K562 (cell line): ENCODE data around the gene CD46. TPM values are rescaled to one million over a fixed set of nuclear protein-coding genes. Genes with fewer than 3 reads are reported as not detected.

Experiments
- ATAC-seq: fragments of 200-7000 bp; cut with Tn5 transposase; 3 replicates; pipeline ENCODE4 v1.9.1; 2020; ENCODE audit warnings: moderate library complexity
- BruUV-seq: library from RNA; stranded (reverse); fragments of 400-500 nt; replicated peaks from 2 replicates; lab custom pipeline; 2021; lab: Mats Ljungman, UMichigan
- CTCF ChIA-PET: fragments of 300-600 bp; formaldehyde crosslinking; extraction: SDS; loops from one replicate; lab custom pipeline; 2021; ENCODE audit warnings: low intra/inter-chr PET ratio; lab: Yijun Ruan, JAX
- POLR2A ChIA-PET: fragments of 300-600, 350-650 bp; sonication (Branson Sonifier 250); formaldehyde crosslinking; extraction: SDS; loops from one replicate; lab custom pipeline; 2021; ENCODE audit warnings: antibody characterized with exemption, inconsistent platforms; lab: Yijun Ruan, JAX
- DNase-seq, 4 experiments: peaks; one replicate each; pipeline versions ENCODE4 v3.0.0 to v3.0.0-alpha.2; 2011 to 2018; ENCODE audit warnings: low spot score in 3 of 4, mixed read lengths in 3 of 4; ENCODE audit errors: extremely low read depth in 1 of 4
- FAIRE-seq: peaks from 2 replicates; lab custom pipeline; 2011; peaks lifted over from hg19 to GRCh38; lab: Jason Lieb, UNC
- H2AFZ ChIP-seq: 2 replicates; pipeline ENCODE4 v1.6.0; 2011; ENCODE audit warnings: low read depth, low read length, control low read depth, inconsistent platforms
- H3K27ac ChIP-seq: fragments of 200-600 bp; 3 replicates; pipeline ENCODE4 v1.8.0; 2011; ENCODE audit warnings: low read depth, mild to moderate bottlenecking, control low read depth, inconsistent platforms, low read length, moderate library complexity, mixed read lengths; ENCODE audit errors: extremely low read depth
- H3K27me3 ChIP-seq, 2 experiments: fragments of 300-600 bp in 1 of 2; 2 replicates in 1 of 2; 3 replicates in 1 of 2; pipeline versions ENCODE4 v1.6.0 to v1.8.0; 2011; ENCODE audit warnings: inconsistent platforms in 2 of 2, low read length in 2 of 2, mild to moderate bottlenecking in 1 of 2, mixed read lengths in 1 of 2, moderate library complexity in 1 of 2; ENCODE audit not compliant: control insufficient read depth in 2 of 2, insufficient read depth in 2 of 2
- H3K36me3 ChIP-seq: fragments of 300-600 bp; 3 replicates; pipeline ENCODE4 v1.8.0; 2011; ENCODE audit warnings: mild to moderate bottlenecking, low read length, inconsistent platforms; ENCODE audit not compliant: control insufficient read depth, insufficient read depth
- H3K4me1 ChIP-seq, 2 experiments: fragments of 200-600 bp in 1 of 2; replicated peaks in 1 of 2; 2 replicates in 1 of 2; 3 replicates in 1 of 2; pipeline versions ENCODE4 v1.5.1 to v1.8.0; 2011; ENCODE audit warnings: inconsistent platforms in 2 of 2, low read length in 2 of 2, mild to moderate bottlenecking in 1 of 2, mixed read lengths in 1 of 2, moderate library complexity in 1 of 2; ENCODE audit not compliant: control insufficient read depth in 2 of 2, insufficient read depth in 2 of 2
- H3K4me2 ChIP-seq: 2 replicates; pipeline ENCODE4 v1.6.1; 2011; ENCODE audit warnings: low read length, control low read depth, inconsistent platforms, mixed read lengths; ENCODE audit not compliant: insufficient read depth
- H3K4me3 ChIP-seq: fragments of 200-600 bp; sonication (generic), shearing (Covaris generic); 2 replicates; pipeline ENCODE4 v1.5.1; 2016; ENCODE audit warnings: control low read depth, inconsistent platforms
- H3K79me2 ChIP-seq: fragments of 200-600 bp; 3 replicates; pipeline ENCODE4 v1.8.0; 2011; ENCODE audit warnings: low read length, inconsistent platforms; ENCODE audit not compliant: control insufficient read depth, insufficient read depth
- H3K9ac ChIP-seq, 2 experiments: 2 replicates each; pipeline versions ENCODE4 v1.6.0 to v1.6.1; 2011; ENCODE audit warnings: low read depth in 2 of 2, low read length in 2 of 2, control low read depth in 1 of 2, inconsistent platforms in 1 of 2, mild to moderate bottlenecking in 1 of 2, mixed read lengths in 1 of 2; ENCODE audit not compliant: insufficient read depth in 1 of 2
- H3K9me1 ChIP-seq: one replicate; pipeline ENCODE4 v1.6.0; 2011; ENCODE audit warnings: inconsistent platforms, mild to moderate bottlenecking, low read length, moderate library complexity; ENCODE audit not compliant: control insufficient read depth, insufficient read depth
- H3K9me3 ChIP-seq: replicated peaks from 2 replicates; pipeline ENCODE4 v1.5.1; 2011; ENCODE audit warnings: low read depth, low read length, inconsistent platforms; ENCODE audit not compliant: control insufficient read depth, insufficient read depth
- H4K20me1 ChIP-seq: replicated peaks from 2 replicates; pipeline ENCODE4 v1.6.1; 2011; ENCODE audit warnings: low read length, inconsistent platforms, mixed read lengths; ENCODE audit not compliant: control insufficient read depth, insufficient read depth
- POLR2G ChIP-seq: fragments of 200-400 bp; formaldehyde crosslinking; IDR thresholded peaks from 2 replicates; pipeline ENCODE4 v1.6.1; 2017; ENCODE audit warnings: low read depth, mild to moderate bottlenecking, antibody characterized with exemption, low read length, moderate library complexity
- RAD21 ChIP-seq, 2 experiments: fragments of 250-450 bp in 1 of 2; fragments of 450-650 bp in 1 of 2; sonication (Bioruptor Pico) in 1 of 2; formaldehyde crosslinking in 1 of 2; IDR thresholded peaks in 1 of 2; conservative IDR thresholded peaks in 1 of 2; 2 replicates each; pipeline versions ENCODE4 v1.4.0 to v1.8.0; 2020 to 2022; ENCODE audit warnings: mild to moderate bottlenecking in 2 of 2, moderate library complexity in 1 of 2
- SMC3 ChIP-seq: conservative IDR thresholded peaks from 2 replicates; pipeline ENCODE4 v1.6.1; 2011; ENCODE audit warnings: low read depth, low read length, improper control_type of control experiment; ENCODE audit not compliant: insufficient read depth
- ZBED1 ChIP-seq: IDR thresholded peaks from 2 replicates; pipeline ENCODE4 v1.6.1; 2014
- ZNF134 ChIP-seq: fragments of 250-450 bp; sonication (Bioruptor Pico); conservative IDR thresholded peaks from 2 replicates; pipeline ENCODE4 v1.4.0; 2020
- ZNF146 ChIP-seq: IDR thresholded peaks from one replicate; pipeline ENCODE4 v1.6.1; 2018; ENCODE audit warnings: missing compliant biosample characterization; ENCODE audit not compliant: unreplicated experiment
- ZSCAN29 ChIP-seq: fragments of 450-650 bp; IDR thresholded peaks from 2 replicates; pipeline ENCODE4 v1.6.1; 2017
- WGBS: fragments of 100-300 bp; shearing (Covaris generic); methylation state at CpG from one replicate; pipeline ENCODE4 v1.1.6; 2016; ENCODE audit warnings: low coverage, mixed read lengths; ENCODE audit not compliant: insufficient coverage; ENCODE audit errors: missing lambda C conversion rate; 5-methylcytosine and 5-hydroxymethylcytosine counted together
- in situ Hi-C: fragments of 300-500 bp; cut with MboI; formaldehyde crosslinking; loops from 4 replicates; pipeline ENCODE4 v1.15.0; 2018; ENCODE audit warnings: inconsistent platforms, mixed read lengths
- intact Hi-C: fragments of 100-400 bp; cut with micrococcal nuclease; formaldehyde crosslinking; loops from 2 replicates; pipeline ENCODE4 v1.14.2; 2022
- polyA plus RNA-seq, 8 experiments: library from polyadenylated mRNA; depleted of rRNA in 4 of 8; stranded (reverse) in 5 of 8; unstranded in 3 of 8; fragments of >200 nt; fragmentation: Nextera tagmentation in 2 of 8; fragmentation: Illumina TruSeq in 1 of 8; extraction: Ambion mirVana in 2 of 8; extraction: Trizol in 1 of 8; gene quantifications; 2 replicates each; pipeline versions ENCODE4 v1.2.1 to v1.2.3, GENCODE V29; 2011 to 2014; ENCODE audit warnings: inconsistent platforms in 1 of 8, missing spikeins in 1 of 8
- total RNA-seq, 7 experiments: library from RNA; depleted of rRNA in 6 of 7; stranded (reverse); fragments of >200 nt in 6 of 7; fragmentation: Illumina TruSeq in 2 of 7; extraction: Trizol in 2 of 7; gene quantifications; 2 replicates each; pipeline versions ENCODE4 v1.2.1 to v1.2.3, GENCODE V29; 2011 to 2021; ENCODE audit warnings: low replicate concordance in 1 of 7
- TF ChIP-seq, protein P1 (sequence below): sonication (generic); formaldehyde crosslinking; IDR thresholded peaks from 2 replicates; pipeline ENCODE4 v1.8.1; 2023; ENCODE audit warnings: mild to moderate bottlenecking, missing genetic modification reagents
- TF ChIP-seq, protein P2 (sequence below): sonication (generic); formaldehyde crosslinking; IDR thresholded peaks from 2 replicates; pipeline ENCODE4 v1.8.0; 2023; ENCODE audit warnings: mild to moderate bottlenecking, missing genetic modification reagents
- TF ChIP-seq, protein P3 (sequence below): fragments of 200-800 bp; sonication (Bioruptor generic); IDR thresholded peaks from 2 replicates; pipeline ENCODE4 v1.6.1; 2016; ENCODE audit warnings: missing genetic modification characterization, missing compliant biosample characterization
- TF ChIP-seq, protein P4 (sequence below), 3 experiments: IDR thresholded peaks in 2 of 3; conservative IDR thresholded peaks in 1 of 3; 2 replicates each; pipeline ENCODE4 v1.5.1; 2011 to 2012; ENCODE audit warnings: low read length in 3 of 3, mild to moderate bottlenecking in 3 of 3, control low read depth in 2 of 3, improper control_type of control experiment in 1 of 3, inconsistent platforms in 1 of 3, low read depth in 1 of 3, mixed read lengths in 1 of 3, moderate library complexity in 1 of 3; ENCODE audit not compliant: insufficient read depth in 2 of 3

Gene CD46
- total and polyA plus RNA-seq, 9 of the 15 experiments (the other 6 are each of a cell fraction or from before 2014, with no cell fraction given) = 87.9 to 374 (median 156) TPM

DNA sequence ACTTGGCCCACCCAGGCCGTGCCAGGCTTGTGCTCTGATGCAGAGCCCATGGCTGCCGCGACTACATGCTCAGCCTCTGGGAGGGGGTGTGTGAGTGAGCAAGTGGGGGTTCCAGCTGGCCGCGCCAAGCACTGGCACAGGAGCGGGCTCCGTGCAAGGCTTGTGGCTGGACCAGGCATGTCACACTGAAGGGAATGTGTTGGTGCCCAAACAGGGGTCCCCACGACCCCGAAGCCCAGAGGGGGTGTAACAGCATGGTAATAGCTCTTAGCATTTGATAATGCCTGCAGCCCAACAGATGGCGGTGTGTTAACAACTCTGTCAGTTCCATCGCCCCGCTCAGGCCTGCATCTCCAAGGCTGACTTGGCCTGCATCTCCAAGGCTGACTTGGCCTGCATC lies 38.3 kb upstream of the CD46 start:
- peak in 1 of 4 experiments; percentile 42 for DNase-seq
- 75% methylated on average over 12 of the region's 12 CpGs for whole genome bisulfite sequencing
- TF ChIP-seq, protein P1, sequence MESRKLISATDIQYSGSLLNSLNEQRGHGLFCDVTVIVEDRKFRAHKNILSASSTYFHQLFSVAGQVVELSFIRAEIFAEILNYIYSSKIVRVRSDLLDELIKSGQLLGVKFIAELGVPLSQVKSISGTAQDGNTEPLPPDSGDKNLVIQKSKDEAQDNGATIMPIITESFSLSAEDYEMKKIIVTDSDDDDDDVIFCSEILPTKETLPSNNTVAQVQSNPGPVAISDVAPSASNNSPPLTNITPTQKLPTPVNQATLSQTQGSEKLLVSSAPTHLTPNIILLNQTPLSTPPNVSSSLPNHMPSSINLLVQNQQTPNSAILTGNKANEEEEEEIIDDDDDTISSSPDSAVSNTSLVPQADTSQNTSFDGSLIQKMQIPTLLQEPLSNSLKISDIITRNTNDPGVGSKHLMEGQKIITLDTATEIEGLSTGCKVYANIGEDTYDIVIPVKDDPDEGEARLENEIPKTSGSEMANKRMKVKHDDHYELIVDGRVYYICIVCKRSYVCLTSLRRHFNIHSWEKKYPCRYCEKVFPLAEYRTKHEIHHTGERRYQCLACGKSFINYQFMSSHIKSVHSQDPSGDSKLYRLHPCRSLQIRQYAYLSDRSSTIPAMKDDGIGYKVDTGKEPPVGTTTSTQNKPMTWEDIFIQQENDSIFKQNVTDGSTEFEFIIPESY (CRISPR knock-in tag) = peak; percentile 62
- TF ChIP-seq, protein P2, sequence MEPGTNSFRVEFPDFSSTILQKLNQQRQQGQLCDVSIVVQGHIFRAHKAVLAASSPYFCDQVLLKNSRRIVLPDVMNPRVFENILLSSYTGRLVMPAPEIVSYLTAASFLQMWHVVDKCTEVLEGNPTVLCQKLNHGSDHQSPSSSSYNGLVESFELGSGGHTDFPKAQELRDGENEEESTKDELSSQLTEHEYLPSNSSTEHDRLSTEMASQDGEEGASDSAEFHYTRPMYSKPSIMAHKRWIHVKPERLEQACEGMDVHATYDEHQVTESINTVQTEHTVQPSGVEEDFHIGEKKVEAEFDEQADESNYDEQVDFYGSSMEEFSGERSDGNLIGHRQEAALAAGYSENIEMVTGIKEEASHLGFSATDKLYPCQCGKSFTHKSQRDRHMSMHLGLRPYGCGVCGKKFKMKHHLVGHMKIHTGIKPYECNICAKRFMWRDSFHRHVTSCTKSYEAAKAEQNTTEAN (CRISPR knock-in tag) = 0 out of 2 replicates have a peak, but pooled peaks have one; percentile 35
- TF ChIP-seq, protein P3, sequence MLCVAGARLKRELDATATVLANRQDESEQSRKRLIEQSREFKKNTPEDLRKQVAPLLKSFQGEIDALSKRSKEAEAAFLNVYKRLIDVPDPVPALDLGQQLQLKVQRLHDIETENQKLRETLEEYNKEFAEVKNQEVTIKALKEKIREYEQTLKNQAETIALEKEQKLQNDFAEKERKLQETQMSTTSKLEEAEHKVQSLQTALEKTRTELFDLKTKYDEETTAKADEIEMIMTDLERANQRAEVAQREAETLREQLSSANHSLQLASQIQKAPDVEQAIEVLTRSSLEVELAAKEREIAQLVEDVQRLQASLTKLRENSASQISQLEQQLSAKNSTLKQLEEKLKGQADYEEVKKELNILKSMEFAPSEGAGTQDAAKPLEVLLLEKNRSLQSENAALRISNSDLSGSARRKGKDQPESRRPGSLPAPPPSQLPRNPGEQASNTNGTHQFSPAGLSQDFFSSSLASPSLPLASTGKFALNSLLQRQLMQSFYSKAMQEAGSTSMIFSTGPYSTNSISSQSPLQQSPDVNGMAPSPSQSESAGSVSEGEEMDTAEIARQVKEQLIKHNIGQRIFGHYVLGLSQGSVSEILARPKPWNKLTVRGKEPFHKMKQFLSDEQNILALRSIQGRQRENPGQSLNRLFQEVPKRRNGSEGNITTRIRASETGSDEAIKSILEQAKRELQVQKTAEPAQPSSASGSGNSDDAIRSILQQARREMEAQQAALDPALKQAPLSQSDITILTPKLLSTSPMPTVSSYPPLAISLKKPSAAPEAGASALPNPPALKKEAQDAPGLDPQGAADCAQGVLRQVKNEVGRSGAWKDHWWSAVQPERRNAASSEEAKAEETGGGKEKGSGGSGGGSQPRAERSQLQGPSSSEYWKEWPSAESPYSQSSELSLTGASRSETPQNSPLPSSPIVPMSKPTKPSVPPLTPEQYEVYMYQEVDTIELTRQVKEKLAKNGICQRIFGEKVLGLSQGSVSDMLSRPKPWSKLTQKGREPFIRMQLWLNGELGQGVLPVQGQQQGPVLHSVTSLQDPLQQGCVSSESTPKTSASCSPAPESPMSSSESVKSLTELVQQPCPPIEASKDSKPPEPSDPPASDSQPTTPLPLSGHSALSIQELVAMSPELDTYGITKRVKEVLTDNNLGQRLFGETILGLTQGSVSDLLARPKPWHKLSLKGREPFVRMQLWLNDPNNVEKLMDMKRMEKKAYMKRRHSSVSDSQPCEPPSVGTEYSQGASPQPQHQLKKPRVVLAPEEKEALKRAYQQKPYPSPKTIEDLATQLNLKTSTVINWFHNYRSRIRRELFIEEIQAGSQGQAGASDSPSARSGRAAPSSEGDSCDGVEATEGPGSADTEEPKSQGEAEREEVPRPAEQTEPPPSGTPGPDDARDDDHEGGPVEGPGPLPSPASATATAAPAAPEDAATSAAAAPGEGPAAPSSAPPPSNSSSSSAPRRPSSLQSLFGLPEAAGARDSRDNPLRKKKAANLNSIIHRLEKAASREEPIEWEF (CRISPR knock-in tag) = no peak
- TF ChIP-seq POLR2G = peak; percentile 61
- TF ChIP-seq RAD21 (CRISPR knock-in tag; conservative IDR thresholded peaks at IDR 0.05 in 1 of 2, IDR thresholded peaks at IDR 0.05 in 1 of 2) = peak in 1 of 2 experiments; percentile 51; a peak in 2 of 4 replicates
- TF ChIP-seq ZSCAN29 = no peak
- TF ChIP-seq SMC3 = 0 out of 2 replicates have a peak, but pooled peaks have one; percentile 16
- TF ChIP-seq, protein P4, sequence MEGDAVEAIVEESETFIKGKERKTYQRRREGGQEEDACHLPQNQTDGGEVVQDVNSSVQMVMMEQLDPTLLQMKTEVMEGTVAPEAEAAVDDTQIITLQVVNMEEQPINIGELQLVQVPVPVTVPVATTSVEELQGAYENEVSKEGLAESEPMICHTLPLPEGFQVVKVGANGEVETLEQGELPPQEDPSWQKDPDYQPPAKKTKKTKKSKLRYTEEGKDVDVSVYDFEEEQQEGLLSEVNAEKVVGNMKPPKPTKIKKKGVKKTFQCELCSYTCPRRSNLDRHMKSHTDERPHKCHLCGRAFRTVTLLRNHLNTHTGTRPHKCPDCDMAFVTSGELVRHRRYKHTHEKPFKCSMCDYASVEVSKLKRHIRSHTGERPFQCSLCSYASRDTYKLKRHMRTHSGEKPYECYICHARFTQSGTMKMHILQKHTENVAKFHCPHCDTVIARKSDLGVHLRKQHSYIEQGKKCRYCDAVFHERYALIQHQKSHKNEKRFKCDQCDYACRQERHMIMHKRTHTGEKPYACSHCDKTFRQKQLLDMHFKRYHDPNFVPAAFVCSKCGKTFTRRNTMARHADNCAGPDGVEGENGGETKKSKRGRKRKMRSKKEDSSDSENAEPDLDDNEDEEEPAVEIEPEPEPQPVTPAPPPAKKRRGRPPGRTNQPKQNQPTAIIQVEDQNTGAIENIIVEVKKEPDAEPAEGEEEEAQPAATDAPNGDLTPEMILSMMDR (IDR thresholded peaks at IDR 0.05 in 2 of 3, conservative IDR thresholded peaks at IDR 0.05 in 1 of 3; ENCODE audit: insufficient read depth in 2 of 3, low read depth in 1 of 3, low read length in 3 of 3) = peak; percentile 21 to 24 (median 21); a peak in 3 of 6 replicates
- no peak for TF ChIP-seq ZNF146 (CRISPR knock-in tag)
- no peak for TF ChIP-seq ZBED1
- no peak for TF ChIP-seq ZNF134 (CRISPR knock-in tag)

More for the DNA sequence above, 38.3 kb upstream of the CD46 start:
- ChIA-PET POLR2A (no interaction called here), CTCF (interaction anchor here (0.7 kb wide), 1 partner anchor 83 kb away, joined by 3 read pairs; no protein-coding TSS in a partner anchor)
- Histone ChIP-seq H3K9me3 (no peaks in the 10 kb centered on the region), H3K4me2 (no peak overlapping the region), H3K4me3 (no peak overlapping the region), H4K20me1 (no peaks in the 10 kb centered on the region), H3K4me1 (0 out of 5 replicates have a peak, but pooled peaks cover 0 to 4% of the 10 kb centered on the region in 2 experiments), H3K27me3 (no peaks in the 10 kb centered on the region), H3K9ac (no peak overlapping the region), H3K79me2 (no peaks in the 10 kb centered on the region), H3K27ac (no peak overlapping the region), H3K36me3 (peaks cover 10% of the 10 kb centered on the region), H2AFZ (no peak overlapping the region), H3K9me1 (no peaks in the 10 kb centered on the region)
- no TSS peak for BruUV-seq
- ATAC-seq = peak; percentile 67
- FAIRE-seq = no peak
- in situ Hi-C loops (no loop called here), intact Hi-C loops (loop anchor here (10.0 kb wide), 1 partner anchor 251 kb away; no protein-coding TSS in a partner anchor)
